HG03196 (cell line): ENCODE measurements around the gene RTL1.

Experiments used
- ATAC-seq: cut with Tn5 transposase; IDR thresholded peaks from one replicate; pipeline ENCODE4 v1.9.1; 2021; ENCODE audit not compliant: unreplicated experiment

The RTL1 gene

DNA sequence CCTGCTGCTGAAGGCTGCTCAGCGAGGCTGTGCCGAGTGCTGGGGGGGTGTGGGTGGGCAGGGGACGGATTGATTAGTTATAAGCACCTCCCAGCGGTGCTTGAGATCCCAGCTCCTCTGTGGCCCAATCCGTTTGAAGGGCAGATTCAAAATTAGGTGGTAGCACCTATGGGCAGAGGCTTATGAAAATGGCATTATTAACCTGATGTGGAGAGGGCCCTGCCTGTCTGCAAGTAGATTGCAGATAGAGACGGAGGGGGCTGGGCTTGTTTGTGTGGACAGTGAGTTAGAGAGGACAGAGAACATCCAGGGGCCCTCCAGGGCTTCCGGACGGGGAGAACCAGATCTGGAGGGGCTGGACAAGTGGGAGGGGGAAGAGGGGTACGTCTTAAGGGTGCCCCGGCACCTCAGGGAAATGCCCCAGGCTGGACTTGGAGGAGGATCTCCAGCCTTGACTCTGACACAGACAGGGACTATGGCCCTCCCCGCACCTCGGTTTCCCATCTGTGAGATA is at the start of gene RTL1:
Gene RTL1, minus strand, starts transcription at position 51 of the 514 bp plus-strand sequence. CDS start 18,934 bp downstream, outside the sequence.
- no peak for ATAC-seq

DNA sequence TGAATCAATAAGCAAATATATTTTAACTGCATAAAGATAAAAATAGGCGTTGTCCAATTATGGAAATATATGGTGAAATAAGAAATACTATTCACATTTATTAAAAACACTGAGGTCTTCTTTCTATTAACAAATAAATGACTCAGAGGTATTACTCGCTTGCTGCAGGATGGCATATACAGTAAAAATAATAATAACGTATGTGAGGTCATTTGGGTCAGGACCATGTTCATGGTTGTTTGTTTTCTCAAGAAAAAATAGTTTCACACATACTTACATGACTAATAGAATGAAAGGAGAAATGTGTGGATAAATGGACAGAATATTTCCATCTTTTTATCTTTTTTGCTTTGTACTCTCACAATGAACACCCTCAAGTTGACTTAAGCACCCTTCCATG is 46.5 kb upstream of the RTL1 start:
- no peak for ATAC-seq

DNA sequence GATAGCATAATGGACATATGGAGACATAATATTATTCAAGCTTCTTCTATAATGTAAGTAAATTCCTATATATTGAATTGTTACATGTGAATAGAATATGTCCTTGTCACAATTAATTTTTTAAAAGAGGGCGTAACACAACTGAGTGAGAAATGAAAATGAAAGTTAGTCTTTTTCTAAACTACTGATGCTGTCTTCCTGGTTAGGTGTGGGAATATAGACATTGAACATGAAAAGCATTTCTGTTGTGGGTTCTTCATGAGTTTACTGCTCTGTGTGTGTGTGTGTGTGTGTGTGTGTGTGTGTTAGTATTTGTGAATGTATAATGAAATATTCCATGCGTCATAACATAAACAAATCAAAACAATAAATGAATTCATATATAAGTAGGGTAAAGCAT is 40.5 kb upstream of the RTL1 start:
- no peak for ATAC-seq

DNA sequence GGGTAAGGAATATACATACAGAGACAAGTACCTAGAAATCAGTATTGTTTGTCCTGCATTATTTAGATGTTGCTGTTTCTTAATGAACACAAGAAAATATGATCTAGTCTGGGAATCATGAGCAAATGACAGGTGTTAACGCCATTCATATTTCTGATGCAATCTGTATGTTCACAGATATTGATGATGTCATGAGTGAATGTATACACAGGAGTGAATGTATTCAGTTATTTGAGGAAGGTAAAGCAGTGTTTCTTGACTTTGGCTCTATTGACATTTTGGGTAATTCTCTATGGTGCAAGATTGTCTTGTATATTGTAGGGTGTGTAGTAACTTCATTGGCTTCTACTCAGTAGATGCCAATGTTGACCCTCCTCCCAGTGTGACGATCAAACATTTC is 26.7 kb upstream of the RTL1 start:
- no peak for ATAC-seq

DNA sequence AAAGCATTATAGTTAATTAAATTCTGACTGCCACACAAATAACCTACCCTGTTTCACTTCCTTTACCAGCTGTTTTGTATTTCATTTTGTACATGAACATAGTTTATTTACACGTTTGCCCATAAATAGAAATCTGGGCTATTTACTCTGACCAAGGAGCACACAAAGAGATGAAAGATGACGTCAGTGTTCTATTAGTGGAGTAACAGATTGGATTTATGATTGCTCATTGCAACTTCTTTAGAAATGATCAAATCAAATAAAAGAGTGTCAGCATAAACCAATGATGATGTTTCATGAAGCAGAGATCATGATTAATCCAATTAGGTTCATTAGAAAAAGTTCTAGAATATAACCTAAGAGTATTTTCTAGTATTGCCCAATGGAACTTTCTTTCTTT is 12.0 kb upstream of the RTL1 start:
- no peak for ATAC-seq

DNA sequence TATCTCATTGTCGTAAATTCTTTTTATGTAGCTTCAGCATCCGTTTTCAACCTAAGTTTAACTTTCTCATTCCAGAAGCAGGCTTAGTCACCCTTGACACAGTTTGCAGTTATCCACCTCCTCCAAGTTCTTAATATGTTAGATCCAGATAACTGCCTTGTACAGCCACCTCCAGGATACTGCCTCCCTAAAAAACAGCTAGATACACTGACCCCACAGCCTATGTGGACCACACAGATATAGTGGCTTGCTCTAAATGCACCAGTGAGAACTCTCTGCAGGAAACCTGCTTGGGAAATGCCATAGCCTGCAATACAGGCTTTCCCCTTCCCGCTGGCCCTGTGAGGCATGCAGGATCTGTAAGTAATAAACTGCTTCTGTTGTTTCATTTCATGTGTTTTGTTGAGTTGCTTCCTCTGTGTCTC is 11.1 kb upstream of the RTL1 start:
- ATAC-seq = no peak

DNA sequence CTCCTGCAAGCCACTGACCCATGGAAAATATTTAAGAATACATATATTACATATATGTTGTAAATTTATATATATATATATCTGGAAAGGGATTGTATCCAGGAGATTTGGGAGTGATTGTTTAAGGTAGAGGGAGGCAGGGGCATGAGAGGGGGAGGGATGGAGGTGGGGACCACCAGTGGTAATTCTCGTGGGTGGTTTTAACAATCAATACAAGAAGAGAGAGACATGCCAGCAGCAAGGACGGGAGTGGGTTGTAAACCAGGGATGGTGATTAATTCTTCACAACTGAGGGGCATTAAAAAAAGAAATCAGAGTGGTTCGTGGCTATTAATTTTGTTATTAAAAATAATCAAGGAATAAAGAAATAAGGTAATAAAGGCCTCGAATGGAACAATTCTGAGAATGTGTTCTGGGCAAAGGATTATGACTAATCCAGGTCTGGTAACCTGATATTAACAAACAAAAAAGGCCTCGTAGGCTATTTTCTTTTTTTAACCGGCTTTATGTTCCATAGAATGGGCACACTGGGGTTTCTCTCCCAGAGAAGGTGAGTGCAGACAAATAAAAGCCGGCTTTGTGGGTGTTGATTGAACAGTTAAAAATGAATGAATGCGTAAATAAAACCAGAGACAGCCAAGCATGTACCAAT is 8.3 kb upstream of the RTL1 start:
- no peak for ATAC-seq

DNA sequence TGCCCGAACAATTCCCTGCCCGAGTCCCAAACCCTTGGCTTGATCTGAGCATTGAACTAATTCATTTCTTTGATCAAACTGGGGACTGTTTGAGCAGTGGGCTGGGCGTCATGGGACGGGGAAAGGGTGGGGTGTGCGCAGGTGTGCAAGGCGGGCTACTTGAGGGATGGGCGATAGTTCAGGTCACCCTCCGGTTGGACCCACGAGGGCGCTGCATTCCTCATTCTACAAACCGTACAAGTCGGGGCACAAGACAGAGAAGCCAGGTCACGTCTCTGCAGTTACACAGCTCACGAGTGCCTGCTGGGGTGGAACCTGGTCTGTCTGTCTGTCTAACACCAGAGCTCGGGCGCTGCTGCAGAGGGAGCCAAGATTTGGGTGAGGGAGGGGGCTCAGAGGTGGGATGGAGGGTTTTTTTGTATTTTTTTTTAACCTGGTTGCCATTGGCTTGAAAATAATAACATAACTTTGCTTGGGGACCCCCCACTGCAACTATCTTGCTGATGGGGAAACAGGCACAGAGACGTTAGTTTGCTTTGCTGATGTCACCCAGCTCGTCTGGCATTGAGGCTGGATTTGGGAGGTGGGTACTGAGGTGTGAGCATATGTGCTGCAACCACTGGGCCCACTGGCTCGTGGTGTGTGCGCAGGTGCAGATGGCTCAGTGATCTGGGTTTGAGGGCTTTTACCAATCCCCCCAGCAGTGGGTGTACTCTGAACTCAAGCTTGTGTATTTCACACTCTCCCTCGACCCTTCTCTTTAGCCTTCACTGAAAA is 7.6 kb upstream of the RTL1 start:
- no peak for ATAC-seq

DNA sequence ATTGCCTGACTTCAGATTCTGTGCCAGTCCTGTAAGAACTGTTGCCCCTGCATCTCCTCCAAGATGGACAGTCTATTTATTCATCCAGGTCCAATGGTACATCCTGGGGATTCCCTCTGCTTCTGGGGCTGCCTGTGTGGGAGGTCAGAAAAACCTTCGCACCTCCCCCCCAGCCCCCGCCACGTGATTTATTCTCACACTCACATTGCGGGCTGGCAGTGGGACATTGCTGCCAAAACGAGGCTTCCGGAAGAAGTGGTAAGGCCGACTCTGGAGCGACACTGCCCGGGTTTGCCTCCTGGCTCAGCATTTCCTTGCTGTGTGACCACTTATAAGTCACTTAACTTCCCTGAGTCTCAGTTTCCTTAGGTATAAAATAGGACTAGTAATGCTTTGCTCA is 5.9 kb upstream of the RTL1 start:
- no peak for ATAC-seq

DNA sequence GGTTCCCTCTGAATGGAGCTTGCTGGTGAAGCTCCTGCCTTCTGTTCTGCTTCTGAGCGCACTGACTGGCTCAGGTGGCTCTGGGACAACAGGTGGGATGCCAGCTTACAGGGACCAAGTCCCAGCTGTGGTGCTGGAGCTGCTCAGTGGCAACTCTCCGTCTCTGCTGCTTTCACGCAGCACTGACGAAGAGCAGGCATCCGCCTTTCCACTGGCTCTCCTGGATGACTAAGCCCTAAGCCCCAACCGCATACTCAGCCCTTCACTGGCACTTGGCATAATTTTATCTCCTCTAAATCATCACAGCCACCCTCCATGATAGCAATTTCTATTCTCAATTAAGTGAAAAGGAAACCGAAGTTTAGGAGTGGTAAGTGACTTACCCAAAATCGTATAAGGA is 3.7 kb upstream of the RTL1 start:
- ATAC-seq = no peak

DNA sequence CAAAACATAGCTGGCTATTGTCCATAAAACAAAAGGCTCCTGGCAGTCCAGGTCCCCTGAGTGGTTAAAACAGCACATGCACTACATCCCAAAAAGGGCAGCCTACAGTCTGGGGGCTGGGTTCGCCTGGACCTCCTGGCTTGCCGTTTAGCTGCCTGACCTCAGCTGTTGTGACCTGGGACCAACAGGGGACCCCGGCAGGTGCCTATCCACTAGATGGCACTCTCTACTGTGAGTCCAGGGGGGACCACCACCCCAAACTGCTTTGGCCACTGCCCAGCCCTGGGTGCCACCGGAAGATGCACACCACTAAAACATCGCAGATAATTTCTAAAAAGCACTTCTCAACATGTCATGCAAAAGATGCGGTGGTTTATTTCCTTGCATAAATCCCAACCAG is 2.9 kb upstream of the RTL1 start:
- no peak for ATAC-seq

DNA sequence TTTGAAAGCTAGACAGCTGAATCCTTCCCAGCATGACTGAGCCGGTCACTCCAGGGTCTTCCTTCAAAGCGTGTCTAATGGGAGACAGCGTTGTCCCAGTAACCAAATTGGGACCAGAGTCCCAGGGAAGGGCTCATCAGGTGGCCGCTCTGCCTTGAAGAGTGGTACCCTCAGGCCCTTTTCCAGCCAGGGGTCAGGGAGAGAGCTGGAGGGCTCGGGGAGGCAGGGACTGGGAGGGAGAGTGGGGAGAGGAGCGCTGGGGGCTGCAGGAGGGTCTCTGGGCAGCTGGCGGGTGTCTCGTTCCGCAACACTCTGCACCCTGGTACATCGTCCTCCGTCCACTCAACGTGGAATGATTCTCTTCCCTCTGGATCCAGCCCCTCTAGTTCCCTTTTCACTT is 1.6 kb upstream of the RTL1 start:
- ATAC-seq = no peak

DNA sequence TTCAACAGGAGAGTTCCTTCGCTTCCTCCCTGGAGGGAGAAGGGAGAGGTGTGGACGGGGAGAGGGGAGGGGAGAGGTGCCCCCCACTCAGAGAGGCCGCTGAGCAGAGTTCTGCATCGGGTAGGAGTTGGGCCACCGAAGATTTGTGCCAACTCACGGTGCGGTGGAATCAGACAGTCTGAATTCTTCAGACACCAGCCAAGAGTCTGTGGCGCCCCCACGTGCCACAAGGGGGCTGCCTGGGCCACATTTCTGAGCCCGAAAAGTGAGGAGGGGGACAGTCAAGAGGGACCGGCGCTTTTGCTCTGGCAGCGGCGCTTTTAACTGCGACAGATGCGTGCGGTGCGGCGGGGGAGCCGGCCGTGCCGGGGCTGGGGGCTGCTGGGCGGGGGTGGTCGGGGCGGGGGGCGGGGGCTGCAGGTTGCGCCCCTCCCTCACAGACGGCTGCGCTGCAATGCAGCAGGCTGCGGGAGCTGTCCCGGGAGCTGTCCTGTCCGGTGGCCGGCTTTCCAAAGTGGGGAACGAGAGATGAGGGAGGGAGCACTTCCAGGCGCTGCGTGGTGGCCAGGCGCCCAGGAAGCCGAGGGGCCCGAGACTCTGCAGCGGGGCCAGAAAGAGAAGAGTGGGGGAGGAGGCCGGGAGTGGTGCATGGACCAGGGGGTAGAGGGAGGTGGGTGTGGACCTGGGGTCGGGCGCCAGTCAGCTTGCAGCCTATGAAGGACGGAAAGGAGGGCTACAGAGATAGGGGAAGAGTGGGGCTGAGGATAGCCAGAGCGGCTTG is 975 bp upstream of the RTL1 start:
- ATAC-seq = no peak

DNA sequence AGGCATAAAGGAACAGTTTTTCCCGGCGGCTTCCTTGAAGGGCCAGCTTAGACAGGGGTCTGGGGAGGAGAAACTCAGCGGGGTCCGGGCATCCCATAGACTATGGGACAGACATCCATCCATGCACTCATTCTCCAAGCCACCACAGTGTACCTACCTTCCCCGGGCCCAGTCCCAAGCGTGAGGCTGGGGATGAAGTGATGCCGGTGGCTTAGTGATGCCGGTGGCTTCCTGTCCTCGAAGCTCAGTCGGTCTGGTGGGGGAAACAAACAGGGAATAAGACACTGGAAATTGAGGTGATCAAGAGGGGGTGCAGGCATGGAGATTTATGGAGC is 421 bp downstream of the RTL1 start:
- ATAC-seq = no peak

DNA sequence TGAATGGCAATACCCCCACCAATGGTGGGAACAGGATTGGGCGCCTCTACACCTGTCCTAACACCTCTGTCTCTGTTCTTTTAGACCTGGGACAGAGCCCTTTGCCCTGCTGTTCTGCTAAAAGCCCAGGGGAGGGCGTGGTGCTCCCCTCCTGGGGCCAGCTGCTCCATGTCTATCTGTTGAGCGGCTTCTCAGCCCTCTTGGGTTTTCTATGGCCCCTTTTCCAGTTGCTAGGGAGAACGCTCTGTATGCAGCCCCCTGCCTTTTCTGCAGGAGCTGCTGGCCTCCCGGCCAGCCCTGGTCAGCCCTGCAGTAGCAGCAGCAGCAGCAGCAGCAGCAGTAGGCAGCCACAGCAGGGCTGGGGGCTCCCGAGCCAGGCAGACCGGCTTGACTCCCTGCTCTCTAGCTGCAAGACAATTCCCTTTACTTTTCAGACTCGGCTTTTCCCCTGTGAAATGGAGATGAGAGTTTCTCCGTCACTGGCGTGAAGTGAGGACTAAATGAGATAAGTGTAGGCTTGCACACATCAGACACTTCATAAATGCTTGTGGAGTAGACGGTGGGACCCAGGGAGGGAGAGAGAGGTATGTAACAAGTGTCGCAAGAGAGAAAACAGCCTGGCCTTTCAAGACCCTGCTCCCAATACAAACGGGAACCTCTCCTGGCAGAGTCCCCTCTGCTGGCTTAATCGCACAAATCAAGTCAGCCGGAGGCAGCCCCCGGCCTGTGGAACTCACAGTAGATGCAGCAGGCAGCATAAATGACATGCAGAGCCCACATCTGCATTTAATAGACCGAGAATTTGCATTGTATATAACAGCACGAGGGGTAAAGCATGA is 1.0 kb downstream of the RTL1 start:
- ATAC-seq = no peak

DNA sequence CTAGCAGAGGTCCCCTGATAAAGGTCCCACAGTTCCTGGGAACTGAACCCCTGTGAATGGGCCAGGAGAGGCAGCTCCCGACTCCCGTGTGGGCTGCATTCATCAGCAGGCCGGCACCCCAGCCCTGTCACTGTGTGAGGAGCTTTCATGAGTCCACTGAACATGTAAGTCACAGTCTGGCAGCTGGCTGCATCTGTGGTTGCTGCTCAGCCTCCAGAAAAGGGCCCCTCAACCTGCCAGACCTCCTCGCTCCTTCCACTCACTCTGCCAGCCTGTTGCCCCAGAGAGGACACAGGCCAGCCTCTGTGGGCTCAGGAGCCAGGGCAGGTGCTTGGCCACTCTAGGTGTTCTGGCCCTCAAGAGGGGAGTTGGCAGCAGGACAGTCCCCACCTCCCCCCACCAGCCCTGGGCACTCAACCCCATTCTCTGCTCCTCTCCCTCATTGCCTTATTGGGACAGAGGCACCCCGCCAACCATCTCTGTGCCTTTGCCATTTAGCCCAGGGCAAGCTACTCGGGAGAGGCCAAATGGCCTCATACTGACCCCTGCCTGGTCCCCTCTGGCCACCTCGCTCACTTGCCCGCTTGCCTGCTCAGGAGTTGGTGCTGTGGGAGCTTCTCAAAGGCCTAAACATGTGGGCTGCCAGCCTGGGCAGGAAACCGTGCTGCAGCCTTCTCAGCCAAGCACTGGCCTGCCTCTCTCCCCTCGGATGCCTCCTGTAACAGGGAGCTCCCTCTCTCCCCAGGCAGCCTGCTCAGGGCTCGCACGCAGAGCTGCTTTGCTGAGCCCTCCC is 1.9 kb downstream of the RTL1 start:
- ATAC-seq = no peak

DNA sequence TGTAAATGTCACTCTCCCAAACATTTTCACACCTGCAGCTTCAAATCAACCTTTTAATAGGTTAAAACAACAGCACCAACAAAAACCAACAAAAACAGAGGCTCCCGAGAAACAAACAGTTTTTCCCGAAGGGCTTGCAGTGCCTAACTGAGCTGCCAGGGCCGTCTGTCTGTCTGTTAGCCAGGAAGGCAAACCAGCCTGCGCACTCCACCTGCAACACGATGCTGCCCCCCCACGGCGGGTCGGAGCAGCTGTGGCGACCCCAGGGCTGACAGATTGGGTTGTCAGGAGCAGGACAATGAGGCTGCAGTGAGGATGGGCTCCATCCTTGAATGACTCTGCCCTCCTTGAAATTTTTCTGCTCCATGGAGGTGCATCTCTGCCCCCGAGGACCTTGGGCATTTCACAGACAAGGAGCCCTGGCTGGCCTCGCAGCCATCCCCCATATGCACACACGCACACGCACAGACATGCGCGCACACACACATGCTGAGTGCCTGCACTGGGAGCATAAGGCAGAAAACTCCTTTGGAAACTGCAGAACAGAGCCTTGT is 2.6 kb downstream of the RTL1 start:
- ATAC-seq = no peak

DNA sequence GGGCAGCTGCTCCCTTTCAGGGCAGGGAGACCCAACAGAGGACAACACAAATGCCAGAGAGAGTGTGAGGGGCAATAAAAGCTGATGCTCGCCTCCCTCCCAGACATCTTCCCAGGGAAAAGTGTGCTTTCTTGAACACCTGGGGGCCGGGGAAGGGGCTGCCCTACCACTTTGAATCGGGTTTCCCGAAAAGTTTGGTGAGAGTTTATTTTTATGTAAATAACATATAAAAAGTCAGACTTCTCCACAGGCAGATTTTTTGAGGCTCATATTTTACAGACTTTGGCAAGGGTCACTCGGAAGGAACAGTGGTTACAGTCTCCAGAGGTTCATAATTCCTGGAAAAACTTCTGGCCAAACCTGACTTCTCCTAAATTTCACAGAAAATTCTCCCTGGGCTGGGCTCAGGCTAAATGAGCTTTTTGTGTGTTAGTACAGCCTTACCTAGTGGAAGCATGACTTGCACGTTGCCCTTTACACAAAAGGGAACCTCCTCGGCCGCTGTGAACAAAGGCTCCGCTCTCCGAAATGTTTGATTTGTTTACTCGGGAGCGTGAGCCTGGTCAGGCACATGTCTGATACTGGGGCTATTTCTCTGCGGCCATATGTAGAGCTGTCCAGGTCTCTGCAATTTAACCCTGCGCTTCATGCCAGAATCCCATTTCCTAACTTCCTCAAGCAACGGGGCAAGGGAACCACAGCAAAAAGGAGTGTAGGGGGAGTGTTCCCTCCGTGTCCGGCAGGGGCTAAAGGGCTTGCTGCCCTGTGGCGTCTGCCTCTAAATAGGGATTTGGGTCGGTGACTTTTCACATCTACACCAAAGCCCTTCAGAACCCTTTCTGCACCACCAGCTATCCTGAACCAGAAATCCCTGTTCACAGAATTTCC is 3.4 kb downstream of the RTL1 start:
- no peak for ATAC-seq
